Hepatocyte (in vitro differentiated cells): ENCODE measurements around the gene MLYCD. TPM values are rescaled to one million over a fixed set of nuclear protein-coding genes. Genes with fewer than 3 reads are reported as not detected.

Experiments
- DNase-seq: peaks from one replicate; pipeline ENCODE4 v3.0.0-alpha.2; 2016; ENCODE audit warnings: low spot score
- H2AFZ ChIP-seq: fragments of 200-600 bp; sonication (generic); 2 replicates; pipeline ENCODE4 v1.6.0; 2016; ENCODE audit warnings: antibody characterized with exemption, mild to moderate bottlenecking
- H3K27ac ChIP-seq: fragments of 200-600 bp; sonication (generic); 2 replicates; pipeline ENCODE4 v1.5.1; 2016; ENCODE audit warnings: mild to moderate bottlenecking
- H3K27me3 ChIP-seq: fragments of 200-600 bp; sonication (generic); 2 replicates; pipeline ENCODE4 v1.6.1; 2016
- H3K36me3 ChIP-seq: fragments of 200-600 bp; sonication (generic); replicated peaks from 2 replicates; pipeline ENCODE4 v1.5.1; 2016; ENCODE audit warnings: low read depth; ENCODE audit not compliant: insufficient read depth
- H3K4me1 ChIP-seq: fragments of 200-600 bp; sonication (generic); 2 replicates; pipeline ENCODE4 v1.5.1; 2016; ENCODE audit warnings: mild to moderate bottlenecking, moderate library complexity; ENCODE audit not compliant: insufficient read depth
- H3K4me2 ChIP-seq: fragments of 200-600 bp; sonication (generic); 2 replicates; pipeline ENCODE4 v1.6.0; 2016
- H3K4me3 ChIP-seq: fragments of 200-600 bp; sonication (generic); 2 replicates; pipeline ENCODE4 v1.5.1; 2016; ENCODE audit warnings: mild to moderate bottlenecking
- H3K79me2 ChIP-seq: fragments of 200-600 bp; sonication (generic); 2 replicates; pipeline ENCODE4 v1.6.0; 2017; ENCODE audit warnings: mild to moderate bottlenecking
- H3K9me2 ChIP-seq: fragments of 200-600 bp; sonication (generic); replicated peaks from 2 replicates; pipeline ENCODE4 v1.6.0; 2017; ENCODE audit warnings: mild to moderate bottlenecking; ENCODE audit not compliant: insufficient read depth
- H3K9me3 ChIP-seq: fragments of 200-600 bp; sonication (generic); 2 replicates; pipeline ENCODE4 v1.5.1; 2016; ENCODE audit warnings: low read depth, mild to moderate bottlenecking
- H4K20me1 ChIP-seq: fragments of 200-600 bp; sonication (generic); 2 replicates; pipeline ENCODE4 v1.6.0; 2016; ENCODE audit warnings: mild to moderate bottlenecking; ENCODE audit not compliant: insufficient read depth, poor library complexity, severe bottlenecking
- EZH2 ChIP-seq: fragments of 200-600 bp; sonication (generic); IDR thresholded peaks from 2 replicates; pipeline ENCODE4 v1.6.1; 2016; ENCODE audit warnings: antibody characterized with exemption, mild to moderate bottlenecking, borderline replicate concordance
- EZH2phosphoT487 ChIP-seq: fragments of 200-600 bp; sonication (generic); IDR thresholded peaks from one replicate; pipeline ENCODE4 v1.6.1; 2018; ENCODE audit warnings: antibody characterized with exemption, mild to moderate bottlenecking, low read depth, moderate library complexity; ENCODE audit not compliant: unreplicated experiment, severe bottlenecking
- WGBS: methylation state at CpG from one replicate; pipeline ENCODE4 v1.1.6; 2016; ENCODE audit warnings: low lambda C conversion rate; ENCODE audit errors: missing lambda C conversion rate; 5-methylcytosine and 5-hydroxymethylcytosine counted together
- polyA plus RNA-seq: library from polyadenylated mRNA; unstranded; fragments of >200 nt; fragmentation: Nextera tagmentation; extraction: Ambion mirVana; gene quantifications from 2 replicates; pipeline ENCODE4 v1.2.1, GENCODE V29; 2016
- total RNA-seq: library from RNA; depleted of rRNA; stranded (reverse); fragments of >200 nt; gene quantifications from 2 replicates; pipeline ENCODE4 v1.2.3, GENCODE V29; 2014
- TF ChIP-seq, protein P1 (sequence below): fragments of 200-600 bp; sonication (generic); IDR thresholded peaks from 2 replicates; pipeline ENCODE4 v1.5.1; 2016; ENCODE audit warnings: antibody characterized with exemption, mild to moderate bottlenecking; ENCODE audit not compliant: poor library complexity

MLYCD gene
- total and polyA plus RNA-seq, 2 experiments from 2014 or later, result 6.3 to 10.1 TPM

- DNase-seq, result peak; percentile 96
- 24% methylated on average over 28 of the region's 30 CpGs for WGBS
- Histone ChIP-seq H3K4me1 (peaks cover 16% of the 10 kb centered on the region), H3K4me2 (peak within 1 kb of the TSS; percentile 80), H3K79me2 (no peaks in the 10 kb centered on the region), H3K36me3 (no peaks in the 10 kb centered on the region), H3K4me3 (peak within 1 kb of the TSS; percentile 4), H3K27me3 (no peaks in the 10 kb centered on the region), H3K9me3 (no peaks in the 10 kb centered on the region), H3K9me2 (no peaks in the 10 kb centered on the region), H2AFZ (no peak within 1 kb of the TSS), H3K27ac (peak within 1 kb of the TSS; percentile 88), H4K20me1 (no peaks in the 10 kb centered on the region)
- TF ChIP-seq EZH2phosphoT487 (no peak), EZH2 (no peak)
- TF ChIP-seq, protein P1, sequence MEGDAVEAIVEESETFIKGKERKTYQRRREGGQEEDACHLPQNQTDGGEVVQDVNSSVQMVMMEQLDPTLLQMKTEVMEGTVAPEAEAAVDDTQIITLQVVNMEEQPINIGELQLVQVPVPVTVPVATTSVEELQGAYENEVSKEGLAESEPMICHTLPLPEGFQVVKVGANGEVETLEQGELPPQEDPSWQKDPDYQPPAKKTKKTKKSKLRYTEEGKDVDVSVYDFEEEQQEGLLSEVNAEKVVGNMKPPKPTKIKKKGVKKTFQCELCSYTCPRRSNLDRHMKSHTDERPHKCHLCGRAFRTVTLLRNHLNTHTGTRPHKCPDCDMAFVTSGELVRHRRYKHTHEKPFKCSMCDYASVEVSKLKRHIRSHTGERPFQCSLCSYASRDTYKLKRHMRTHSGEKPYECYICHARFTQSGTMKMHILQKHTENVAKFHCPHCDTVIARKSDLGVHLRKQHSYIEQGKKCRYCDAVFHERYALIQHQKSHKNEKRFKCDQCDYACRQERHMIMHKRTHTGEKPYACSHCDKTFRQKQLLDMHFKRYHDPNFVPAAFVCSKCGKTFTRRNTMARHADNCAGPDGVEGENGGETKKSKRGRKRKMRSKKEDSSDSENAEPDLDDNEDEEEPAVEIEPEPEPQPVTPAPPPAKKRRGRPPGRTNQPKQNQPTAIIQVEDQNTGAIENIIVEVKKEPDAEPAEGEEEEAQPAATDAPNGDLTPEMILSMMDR, result no peak
Measured at GRCh38 chr16:83952940-83953795, 54.3 kb downstream of the MLYCD start, which contains the start of gene OSGIN1. Gene OSGIN1, plus strand, starts transcription at chr16:83953240. Its CDS starts 4,432 bp downstream, at chr16:83957672.

DNA sequence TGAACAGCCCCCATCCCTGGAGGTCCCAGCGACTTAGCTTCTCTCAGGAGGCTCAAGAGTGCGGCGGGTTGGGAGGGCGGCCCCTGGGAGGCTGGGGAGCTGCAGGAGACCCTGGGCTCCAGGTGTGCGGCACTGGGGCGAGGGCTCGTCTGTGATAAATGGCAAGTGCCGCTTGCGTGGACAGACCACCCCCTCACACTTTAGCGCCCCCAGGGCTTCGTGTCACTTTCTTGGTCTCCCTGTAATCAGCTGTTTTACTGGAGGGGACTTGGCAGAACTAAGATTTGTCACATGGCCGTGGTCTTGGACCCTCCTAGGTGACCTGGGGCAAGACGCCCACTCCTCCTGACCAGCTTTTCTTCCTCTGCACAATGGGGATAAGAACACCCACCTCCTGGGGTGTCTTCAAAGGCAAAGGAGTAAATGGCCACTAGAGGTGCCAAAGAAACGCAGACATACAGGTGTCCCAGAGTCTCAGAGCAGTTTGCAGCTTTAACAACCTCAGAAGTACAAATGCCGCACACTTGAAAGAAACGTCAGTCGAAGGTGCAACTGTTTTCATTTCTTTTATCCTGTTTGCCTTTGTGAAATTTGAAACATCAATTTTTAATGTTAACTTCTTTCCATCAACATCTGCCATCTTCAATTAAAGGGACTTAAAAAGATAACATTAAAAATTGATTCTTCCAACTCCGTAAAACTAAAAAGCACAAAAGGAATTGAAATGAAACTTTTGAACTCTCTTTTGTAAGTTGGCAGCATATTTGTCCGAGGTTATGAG is 55.1 kb downstream of the MLYCD start:
- no peak for TF ChIP-seq EZH2phosphoT487
- TF ChIP-seq, protein P1, result peak; percentile 56
- H3K79me2 ChIP-seq, result no peaks in the 10 kb centered on the region
- H3K4me1 ChIP-seq, result peaks cover 14% of the 10 kb centered on the region
- no peaks in the 10 kb centered on the region for H3K27me3 ChIP-seq
- 34% methylated on average over 17 of the region's 19 CpGs for WGBS
- no peak overlapping the region for H3K4me3 ChIP-seq
- H2AFZ ChIP-seq, result no peak overlapping the region
- peak overlapping the region; percentile 88 for H3K27ac ChIP-seq
- no peaks in the 10 kb centered on the region for H3K9me3 ChIP-seq
- no peaks in the 10 kb centered on the region for H3K36me3 ChIP-seq
- H4K20me1 ChIP-seq, result no peaks in the 10 kb centered on the region
- DNase-seq, result peak; percentile 70
- peak overlapping the region; percentile 80 for H3K4me2 ChIP-seq
- no peaks in the 10 kb centered on the region for H3K9me2 ChIP-seq

DNA sequence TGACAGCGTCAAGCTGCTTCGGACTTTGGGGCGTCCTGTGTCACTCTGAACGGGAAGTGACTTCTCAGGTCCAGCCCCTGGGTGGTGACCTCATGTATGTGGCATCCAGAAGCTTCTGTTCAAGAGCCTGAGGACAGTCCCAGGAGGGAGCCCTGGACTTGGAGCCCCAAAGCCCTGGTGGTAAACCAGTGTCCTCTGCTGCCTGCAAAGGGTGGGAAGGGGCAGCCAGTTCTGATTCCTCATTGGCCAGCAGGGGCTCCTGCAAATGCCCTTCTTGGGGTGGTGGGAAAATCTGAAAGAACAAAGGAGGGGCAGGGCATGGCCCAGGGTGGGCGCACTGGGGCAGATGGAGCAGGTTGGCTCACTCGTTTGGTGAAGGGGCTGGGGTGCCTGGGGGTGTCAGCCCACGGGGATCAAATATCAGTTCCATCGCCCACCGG is 55.7 kb downstream of the MLYCD start:
- peak; percentile 85 for DNase-seq
- Histone ChIP-seq H3K36me3 (no peaks in the 10 kb centered on the region), H3K9me3 (no peaks in the 10 kb centered on the region), H2AFZ (no peak overlapping the region), H3K79me2 (no peaks in the 10 kb centered on the region), H3K27ac (peak overlapping the region; percentile 88), H3K4me3 (no peak overlapping the region), H3K27me3 (no peaks in the 10 kb centered on the region), H4K20me1 (no peaks in the 10 kb centered on the region), H3K4me2 (peak overlapping the region; percentile 80), H3K9me2 (no peaks in the 10 kb centered on the region), H3K4me1 (peaks cover 12% of the 10 kb centered on the region)
- TF ChIP-seq EZH2phosphoT487 (no peak), EZH2 (no peak)
- TF ChIP-seq, protein P1, result no peak
- 58% methylated on average over 7 of the region's 9 CpGs for WGBS
